Astrocyte (in vitro differentiated cells and primary cell): ENCODE data around the gene MFNG. TPM values are rescaled to one million over a fixed set of nuclear protein-coding genes. Genes with fewer than 3 reads are reported as not detected.
"Not testable (repeated sequence)": the region's sequence is repeated elsewhere in the genome, so short reads cannot be mapped to it uniquely, and the experiment has no call there.

Source experiments
- DNase-seq: peaks from one replicate; pipeline ENCODE4 v3.0.0-alpha.2; 2010; ENCODE audit warnings: low read depth
- FAIRE-seq: peaks from 2 replicates; lab custom pipeline; 2011; peaks lifted over from hg19 to GRCh38; lab: Jason Lieb, UNC
- H2AFZ ChIP-seq: 2 replicates; pipeline ENCODE4 v1.6.0; 2012; ENCODE audit warnings: low read depth, low read length, inconsistent platforms
- H3K27ac ChIP-seq: 2 replicates; pipeline ENCODE4 v1.5.1; 2011; ENCODE audit warnings: low read depth, low read length, inconsistent platforms
- H3K27me3 ChIP-seq: 2 replicates; pipeline ENCODE4 v1.6.0; 2011; ENCODE audit warnings: low read length, inconsistent platforms; ENCODE audit not compliant: insufficient read depth
- H3K36me3 ChIP-seq: 2 replicates; pipeline ENCODE4 v1.5.1; 2011; ENCODE audit warnings: low read length, inconsistent platforms; ENCODE audit not compliant: insufficient read depth
- H3K4me1 ChIP-seq: 2 replicates; pipeline ENCODE4 v1.5.1; 2011; ENCODE audit warnings: low read length, inconsistent platforms; ENCODE audit not compliant: insufficient read depth
- H3K4me2 ChIP-seq: 2 replicates; pipeline ENCODE4 v1.6.0; 2012; ENCODE audit warnings: low read length, inconsistent platforms
- H3K4me3 ChIP-seq: 2 replicates; pipeline ENCODE4 v1.5.1; 2011; ENCODE audit warnings: low read depth, mild to moderate bottlenecking, low read length, inconsistent platforms; ENCODE audit not compliant: insufficient read depth
- H3K79me2 ChIP-seq: 2 replicates; pipeline ENCODE4 v1.6.0; 2012; ENCODE audit warnings: mild to moderate bottlenecking, low read length, inconsistent platforms; ENCODE audit not compliant: insufficient read depth
- H3K9ac ChIP-seq: 2 replicates; pipeline ENCODE4 v1.6.0; 2012; ENCODE audit warnings: mild to moderate bottlenecking, low read length, inconsistent platforms
- H3K9me3 ChIP-seq: 2 replicates; pipeline ENCODE4 v1.5.1; 2012; ENCODE audit warnings: low read depth, mild to moderate bottlenecking, low read length, inconsistent platforms; ENCODE audit not compliant: insufficient read depth
- H4K20me1 ChIP-seq: 2 replicates; pipeline ENCODE4 v1.6.0; 2012; ENCODE audit warnings: low read length, inconsistent platforms; ENCODE audit not compliant: insufficient read depth
- H3K27ac Mint-ChIP-seq: one replicate; pipeline ENCODE4 v1.8.0; 2021; ENCODE audit warnings: mild to moderate bottlenecking, mixed read lengths; ENCODE audit not compliant: unreplicated experiment
- H3K27me3 Mint-ChIP-seq: one replicate; pipeline ENCODE4 v1.8.0; 2021; ENCODE audit warnings: low read depth, mixed read lengths; ENCODE audit not compliant: unreplicated experiment
- H3K36me3 Mint-ChIP-seq: one replicate; pipeline ENCODE4 v1.8.0; 2021; ENCODE audit warnings: low read depth, mixed read lengths; ENCODE audit not compliant: unreplicated experiment
- H3K4me1 Mint-ChIP-seq: one replicate; pipeline ENCODE4 v1.8.0; 2021; ENCODE audit warnings: low read depth, mixed read lengths; ENCODE audit not compliant: unreplicated experiment
- H3K4me3 Mint-ChIP-seq: one replicate; pipeline ENCODE4 v1.8.0; 2021; ENCODE audit warnings: mild to moderate bottlenecking, moderate library complexity, mixed read lengths; ENCODE audit not compliant: unreplicated experiment
- H3K9me3 Mint-ChIP-seq: one replicate; pipeline ENCODE4 v1.8.0; 2021; ENCODE audit warnings: mild to moderate bottlenecking, mixed read lengths; ENCODE audit not compliant: unreplicated experiment
- CTCF ChIP-seq: IDR thresholded peaks from 2 replicates; pipeline ENCODE4 v1.5.1; 2011; ENCODE audit warnings: low read depth, mild to moderate bottlenecking, inconsistent platforms, low read length, moderate library complexity; ENCODE audit not compliant: insufficient read depth
- EZH2 ChIP-seq: IDR thresholded peaks from 2 replicates; pipeline ENCODE4 v1.6.1; 2012; ENCODE audit warnings: mild to moderate bottlenecking, low read length, inconsistent platforms; ENCODE audit not compliant: insufficient read depth
- total RNA-seq: library from RNA; stranded (reverse); gene quantifications from 2 replicates; pipeline ENCODE4 v1.2.1, GENCODE V29; 2021

The MFNG gene
- total RNA-seq, 1 donor from 2014 or later, result 1.4 TPM

GRCh38 chr22:37470087-37470445, 16.1 kb downstream of the MFNG start:
- Histone ChIP-seq H2AFZ (no peak overlapping the region), H3K4me1 (no peaks in the 10 kb centered on the region), H3K4me3 (no peak overlapping the region), H3K27ac (no peak overlapping the region), H3K9ac (no peak overlapping the region), H3K4me2 (no peak overlapping the region), H3K27me3 (peaks cover 17% of the 10 kb centered on the region), H4K20me1 (no peaks in the 10 kb centered on the region), H3K36me3 (no peaks in the 10 kb centered on the region), H3K79me2 (no peaks in the 10 kb centered on the region), H3K9me3 (no peaks in the 10 kb centered on the region)
- Mint-ChIP-seq H3K27ac (no peak overlapping the region), H3K27me3 (peaks cover 55% of the 10 kb centered on the region), H3K4me3 (no peak overlapping the region), H3K4me1 (peaks cover 7% of the 10 kb centered on the region), H3K9me3 (no peaks in the 10 kb centered on the region), H3K36me3 (peaks cover 10% of the 10 kb centered on the region)
- FAIRE-seq (no peak), DNase-seq (no peak)
- no peak for TF ChIP-seq EZH2
- no peak for TF ChIP-seq CTCF

GRCh38 chr22:37469416-37470086, 16.6 kb downstream of the MFNG start:
- Histone ChIP-seq H3K9ac (no peak overlapping the region), H3K9me3 (no peaks in the 10 kb centered on the region), H3K4me3 (no peak overlapping the region), H3K27me3 (peaks cover 17% of the 10 kb centered on the region), H3K4me2 (no peak overlapping the region), H3K4me1 (no peaks in the 10 kb centered on the region), H3K36me3 (no peaks in the 10 kb centered on the region), H2AFZ (no peak overlapping the region), H3K27ac (no peak overlapping the region), H4K20me1 (no peaks in the 10 kb centered on the region), H3K79me2 (no peaks in the 10 kb centered on the region)
- TF ChIP-seq EZH2 (no peak), CTCF (no peak)
- FAIRE-seq (no peak), DNase-seq (no peak)
- Mint-ChIP-seq H3K4me1 (peaks cover 7% of the 10 kb centered on the region), H3K9me3 (no peaks in the 10 kb centered on the region), H3K27ac (no peak overlapping the region), H3K36me3 (peaks cover 10% of the 10 kb centered on the region), H3K4me3 (no peak overlapping the region), H3K27me3 (peaks cover 50% of the 10 kb centered on the region)

- not testable (repeated sequence) for H3K4me3 ChIP-seq, H3K4me1 ChIP-seq, H3K27ac Mint-ChIP-seq, H3K27ac ChIP-seq, H3K9ac ChIP-seq, H3K36me3 ChIP-seq, FAIRE-seq, H3K4me2 ChIP-seq, H3K4me1 Mint-ChIP-seq, H3K79me2 ChIP-seq, H3K9me3 ChIP-seq, H3K4me3 Mint-ChIP-seq, DNase-seq, H3K9me3 Mint-ChIP-seq, H2AFZ ChIP-seq, H3K36me3 Mint-ChIP-seq, H4K20me1 ChIP-seq
- H3K27me3 Mint-ChIP-seq, result peaks cover 47% of the 10 kb centered on the region
- peaks cover 11% of the 10 kb centered on the region for H3K27me3 ChIP-seq
Observed at GRCh38 chr22:37468201-37468695, 17.9 kb downstream of the MFNG start.
